GM21515 (cell line): ENCODE data around the gene DOK5.
"Not testable (repeated sequence)": the region's sequence is repeated elsewhere in the genome, so short reads cannot be mapped to it uniquely, and the experiment has no call there.

Source experiments
- ATAC-seq: cut with Tn5 transposase; IDR thresholded peaks from one replicate; pipeline ENCODE4 v1.9.1; 2021; ENCODE audit not compliant: unreplicated experiment

DOK5 gene

GRCh38 chr20:54469952-54470351, 5.4 kb upstream of the DOK5 start:
- no peak for ATAC-seq

GRCh38 chr20:54470697-54471096, 4.7 kb upstream of the DOK5 start:
- no peak for ATAC-seq

GRCh38 chr20:54472607-54473006, 2.8 kb upstream of the DOK5 start:
- ATAC-seq: no peak

DNA sequence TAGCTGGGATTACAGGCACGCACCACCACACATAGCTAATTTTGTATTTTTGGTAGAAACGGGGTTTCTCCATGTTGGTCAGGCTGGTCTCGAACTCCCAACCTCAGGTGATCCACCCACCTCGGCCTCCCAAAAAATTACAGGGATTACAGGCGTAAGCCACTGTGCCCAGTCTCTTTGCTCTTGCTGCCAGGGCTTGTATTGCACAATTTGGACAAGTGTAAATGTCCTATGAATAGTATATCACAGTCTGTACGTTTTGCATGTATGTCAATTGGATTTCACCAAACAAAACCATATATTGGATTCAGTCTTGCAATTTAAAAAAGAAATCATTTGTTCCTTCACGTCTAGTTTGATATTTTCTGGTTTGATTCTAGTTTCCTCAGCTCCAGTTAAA, 2.1 kb upstream of the DOK5 start:
- no peak for ATAC-seq

GRCh38 chr20:54474046-54474445, 1.3 kb upstream of the DOK5 start:
- ATAC-seq: no peak

DNA sequence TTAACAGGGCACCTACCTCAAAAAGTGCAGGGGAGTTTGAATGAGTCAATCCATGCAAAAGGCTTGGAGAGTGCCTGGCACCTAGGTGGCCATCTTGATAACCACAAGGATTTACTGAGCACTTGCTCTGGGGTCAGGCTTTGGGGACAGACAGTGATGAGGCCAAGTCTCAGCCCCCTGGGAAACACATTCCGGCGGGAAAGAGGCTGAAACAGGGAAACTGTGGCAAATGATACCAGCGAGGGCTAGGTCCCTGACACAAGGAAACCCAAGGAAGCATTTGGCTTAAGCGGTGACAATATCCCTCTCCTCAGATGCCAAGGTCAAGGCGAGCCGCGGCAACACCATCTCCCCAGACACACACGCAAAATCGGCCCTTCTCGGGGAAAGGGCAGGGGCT, 527 bp upstream of the DOK5 start:
- ATAC-seq: no peak

DNA sequence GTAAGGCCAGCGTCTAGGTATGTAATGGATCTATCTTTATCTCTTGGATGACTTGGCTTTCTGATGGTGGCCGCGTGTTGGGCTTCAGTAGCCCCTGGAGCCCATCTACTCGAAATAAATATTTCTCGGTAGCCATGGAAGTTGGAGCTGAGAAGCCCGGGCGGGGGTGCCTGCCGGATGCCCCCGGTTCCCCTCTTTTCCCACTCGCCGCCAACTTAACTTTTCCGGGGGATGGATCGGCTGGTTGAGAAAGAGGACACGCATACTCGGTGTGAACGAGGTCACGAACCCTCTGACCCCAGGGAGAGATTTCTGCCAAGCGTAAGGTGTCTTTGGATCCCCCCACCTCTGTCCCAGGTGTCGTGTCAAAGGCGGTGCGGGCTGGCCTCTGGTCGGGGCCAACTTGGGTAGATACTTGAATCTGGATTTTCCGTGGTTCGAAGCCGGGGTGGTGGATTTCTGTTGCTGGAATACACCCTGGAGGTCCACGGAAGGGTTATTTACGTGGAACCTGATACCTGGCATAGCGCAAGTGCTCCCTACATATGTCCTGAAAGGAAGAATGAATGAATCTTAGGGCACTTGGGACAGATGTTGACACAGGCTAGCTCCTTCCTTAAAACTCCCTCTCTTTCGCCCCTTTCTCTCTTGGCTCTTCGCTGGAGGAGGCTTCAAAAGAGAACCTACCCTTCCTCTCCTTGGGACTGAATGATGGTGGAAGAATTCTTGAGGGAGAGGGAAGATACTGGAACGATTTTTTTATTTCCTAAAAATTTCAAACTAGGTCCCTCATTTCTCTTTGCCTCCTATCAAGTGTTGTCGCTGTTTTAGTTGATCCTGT, 996 bp downstream of the DOK5 start:
- ATAC-seq: no peak

DNA sequence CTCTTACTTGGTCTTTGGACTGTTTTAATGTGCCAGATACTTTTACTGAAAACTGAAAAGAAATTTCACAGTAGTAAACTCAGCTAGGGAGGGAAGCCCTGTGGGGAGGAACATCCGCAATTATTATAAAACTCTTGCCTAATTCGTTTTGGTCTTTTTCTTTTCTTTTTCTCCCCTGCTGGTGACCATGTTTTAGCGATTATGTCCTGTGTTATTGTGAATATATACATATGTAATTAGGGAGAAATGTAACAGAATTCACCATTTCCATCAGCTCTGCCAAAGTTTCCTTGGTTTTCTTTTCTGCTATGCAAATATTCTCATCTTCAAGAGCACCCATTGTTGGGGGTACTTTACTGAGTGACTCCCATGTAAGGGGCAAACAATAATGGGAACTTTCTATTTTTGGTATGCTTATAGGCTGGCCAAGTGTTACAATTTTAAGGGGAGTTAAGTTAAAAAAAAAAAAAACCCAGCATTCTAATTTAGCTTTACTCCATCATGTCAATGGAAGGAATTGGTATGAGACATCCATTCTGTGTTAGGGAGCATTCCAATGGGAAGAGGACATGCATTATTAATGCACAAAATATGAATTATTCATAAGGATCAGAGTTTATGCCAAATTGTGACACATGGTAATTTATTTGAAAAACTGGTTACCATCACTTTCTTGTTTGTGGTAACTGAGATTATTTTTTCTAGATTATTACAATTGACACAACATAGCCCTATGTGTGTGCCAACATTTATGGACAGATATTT, 2.0 kb downstream of the DOK5 start:
- no peak for ATAC-seq

DNA sequence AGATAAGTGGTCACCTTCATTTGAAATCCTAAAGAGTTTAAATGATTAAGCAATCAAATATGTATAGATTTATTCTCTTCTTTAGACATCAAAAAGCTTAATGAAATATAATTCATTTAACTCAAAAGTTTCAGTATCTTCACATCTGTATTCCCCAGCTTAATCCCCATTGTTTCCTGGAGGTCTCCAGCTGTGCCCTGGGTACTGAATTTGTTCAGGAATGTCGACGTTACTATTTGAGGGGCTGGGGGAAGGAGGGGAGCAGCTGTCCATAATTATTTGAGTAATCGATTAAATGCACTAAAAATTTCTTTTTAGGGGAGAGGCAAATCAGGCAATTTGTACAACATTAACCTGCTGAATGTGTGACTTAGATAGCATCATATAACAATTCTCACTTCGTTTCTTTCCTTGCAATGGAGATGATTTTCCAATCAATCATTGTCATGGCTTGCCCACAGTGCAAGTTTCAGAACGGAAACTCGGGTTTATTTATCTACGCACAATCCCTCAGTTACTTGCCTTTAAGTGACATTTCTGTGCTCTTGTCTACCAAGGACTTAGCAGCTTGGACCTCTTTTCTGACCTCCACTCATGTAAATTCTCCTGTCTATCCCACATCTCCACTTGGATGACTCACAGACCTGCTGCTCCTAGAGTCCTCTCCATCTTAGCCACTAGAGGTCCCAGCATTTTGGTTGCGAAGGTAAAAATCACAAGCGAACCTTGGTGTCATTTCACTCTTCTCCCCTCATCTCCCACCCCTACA, 3.9 kb downstream of the DOK5 start:
- ATAC-seq: no peak

- not testable (repeated sequence) for ATAC-seq
Observed at GRCh38 chr20:54479937-54480336, 4.5 kb downstream of the DOK5 start.

- no peak for ATAC-seq
Observed at GRCh38 chr20:54481442-54481841, 6.0 kb downstream of the DOK5 start.

DNA sequence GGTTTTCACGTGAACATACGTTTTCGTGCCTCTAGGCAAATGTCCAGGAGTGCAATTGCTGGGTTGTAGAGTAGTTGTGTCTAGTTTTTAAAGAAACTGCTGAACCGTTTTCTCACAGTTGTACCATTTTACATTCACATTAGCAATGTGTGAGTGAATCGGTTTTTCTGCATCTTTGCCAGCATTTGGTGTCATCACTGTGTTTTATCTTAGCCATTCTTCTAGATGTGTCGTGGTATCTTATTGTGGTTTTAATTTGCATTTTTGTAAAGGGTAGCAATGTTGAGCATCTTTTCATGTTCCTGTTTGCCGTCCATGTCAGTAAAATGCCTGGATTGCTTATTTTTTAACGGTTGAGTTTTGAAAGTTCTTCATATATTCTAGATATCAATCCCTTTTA, 10.2 kb downstream of the DOK5 start:
- no peak for ATAC-seq

DNA sequence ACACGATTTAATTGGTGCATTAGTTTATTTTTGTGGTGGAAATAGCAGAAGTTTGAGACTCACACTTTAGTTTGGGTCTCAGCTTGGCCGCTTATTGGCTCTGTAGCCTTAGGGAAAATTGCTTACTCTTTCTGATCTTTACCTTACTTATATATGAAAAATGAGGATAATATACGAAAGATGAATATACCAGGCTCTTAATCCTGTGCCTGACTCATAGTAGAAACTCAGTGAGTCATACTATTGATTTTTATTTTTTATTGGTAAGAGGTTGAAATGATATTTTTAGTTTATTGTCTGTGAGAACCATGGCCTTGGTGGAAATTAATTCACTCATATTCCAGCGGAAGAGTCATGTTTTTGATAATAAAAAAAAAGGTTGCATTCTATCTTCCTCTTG, 11.2 kb downstream of the DOK5 start:
- no peak for ATAC-seq

DNA sequence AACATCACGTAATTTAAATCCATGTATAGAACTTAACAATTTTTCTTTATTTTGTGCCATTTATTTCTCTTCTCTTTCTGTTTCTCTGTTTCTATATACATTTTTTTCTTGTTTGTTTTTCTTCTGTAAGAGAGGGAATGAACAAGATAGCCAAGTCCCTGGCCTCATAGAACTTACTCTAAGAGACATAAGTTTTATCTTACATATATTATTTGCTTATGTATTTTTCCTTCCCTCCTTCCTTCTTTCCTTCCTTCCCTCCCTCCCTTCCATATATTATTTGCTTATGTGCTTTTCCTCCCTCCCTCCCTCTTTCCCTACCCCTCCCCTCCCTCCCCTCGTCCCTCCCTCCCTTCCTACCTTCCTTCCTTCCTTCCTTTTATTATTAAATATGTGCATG, 13.0 kb downstream of the DOK5 start:
- no peak for ATAC-seq

DNA sequence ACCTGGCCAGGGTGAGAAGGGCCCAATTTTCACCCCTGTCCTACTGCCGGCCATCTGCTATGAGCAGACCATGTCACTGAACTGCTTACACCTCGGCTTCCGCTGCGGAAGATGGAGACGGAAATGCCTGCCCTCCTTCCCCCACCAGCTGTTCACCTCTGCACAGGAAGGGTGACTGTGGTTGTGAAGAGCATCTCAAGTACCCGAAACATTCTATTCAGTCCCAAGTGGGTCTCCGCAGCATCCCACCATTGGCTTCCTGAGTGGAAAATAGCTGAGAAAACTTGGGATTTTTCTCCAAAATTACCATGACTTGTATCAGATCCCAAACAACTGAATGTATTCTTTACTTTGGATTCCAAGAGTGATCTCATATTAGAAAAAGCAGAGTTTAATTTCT, 16.1 kb downstream of the DOK5 start:
- ATAC-seq: no peak

- ATAC-seq: no peak
Observed at GRCh38 chr20:54494303-54495006, 19.1 kb downstream of the DOK5 start.

GRCh38 chr20:54497931-54498718, 22.7 kb downstream of the DOK5 start:
- no peak for ATAC-seq

- ATAC-seq: no peak
Observed at GRCh38 chr20:54499111-54499510, 23.7 kb downstream of the DOK5 start.

DNA sequence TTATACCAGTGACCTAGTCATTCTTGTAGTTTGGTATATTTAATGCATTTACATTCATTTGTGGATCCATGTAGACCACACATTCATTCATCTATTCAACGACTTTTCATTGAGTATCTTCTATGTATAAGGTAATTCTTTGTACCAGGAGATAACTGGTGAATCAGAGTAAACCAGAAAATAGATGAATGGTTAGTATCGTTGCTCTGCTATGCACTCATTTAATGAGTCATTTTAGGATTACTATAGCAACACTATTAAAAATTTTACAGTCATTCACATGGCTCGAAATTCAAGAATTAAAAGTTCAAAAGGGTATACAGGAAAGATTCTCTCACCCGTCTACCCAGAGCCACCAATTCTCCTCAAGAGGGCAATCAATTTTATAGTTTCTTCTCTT, 26.8 kb downstream of the DOK5 start:
- no peak for ATAC-seq

DNA sequence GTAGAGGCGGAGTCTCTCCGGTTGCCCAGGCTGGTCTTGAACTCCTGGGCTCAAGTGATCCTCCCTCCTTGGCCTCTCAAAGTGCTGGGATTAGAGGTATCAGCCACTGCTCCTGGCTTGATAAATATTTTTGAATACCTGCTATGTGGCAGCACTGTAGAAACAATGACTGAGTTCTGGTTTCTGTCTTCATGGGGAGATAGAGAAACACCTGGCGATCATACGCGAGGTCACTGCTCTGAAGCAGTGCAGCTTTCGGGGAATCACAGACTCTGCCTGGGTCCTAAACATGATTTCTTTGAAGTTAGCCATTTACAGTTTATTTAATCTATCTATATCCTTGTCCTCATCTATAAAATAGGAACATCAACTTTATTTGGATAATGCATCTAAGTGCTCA, 31.2 kb downstream of the DOK5 start:
- no peak for ATAC-seq
